Memory B cell (primary cell): ENCODE results near the gene FLII.

ENCODE experiments used
- ATAC-seq: fragments of 150-1000 bp; cut with Tn5 transposase; 2 replicates; pipeline ENCODE4 v1.10.0; 2021; ENCODE audit warnings: low read depth, mild to moderate bottlenecking, moderate library complexity
- DNase-seq, 2 donors: peaks; one replicate each; pipeline ENCODE4 v3.0.0; 2022; ENCODE audit warnings: low spot score in 2 of 2
- H3K27ac Mint-ChIP-seq: one replicate; pipeline ENCODE4 v1.8.0; 2022; ENCODE audit warnings: mild to moderate bottlenecking, moderate library complexity, mixed read lengths
- H3K27me3 Mint-ChIP-seq: one replicate; pipeline ENCODE4 v1.8.0; 2022; ENCODE audit warnings: mixed read lengths
- H3K36me3 Mint-ChIP-seq: one replicate; pipeline ENCODE4 v1.8.0; 2022; ENCODE audit warnings: mild to moderate bottlenecking, mixed read lengths
- H3K4me1 Mint-ChIP-seq: one replicate; pipeline ENCODE4 v1.8.0; 2022; ENCODE audit warnings: mixed read lengths
- H3K4me3 Mint-ChIP-seq: one replicate; pipeline ENCODE4 v1.8.0; 2022; ENCODE audit warnings: mild to moderate bottlenecking, moderate library complexity, mixed read lengths
- H3K9me3 Mint-ChIP-seq: one replicate; pipeline ENCODE4 v1.8.0; 2022; ENCODE audit warnings: mixed read lengths

Gene FLII

DNA sequence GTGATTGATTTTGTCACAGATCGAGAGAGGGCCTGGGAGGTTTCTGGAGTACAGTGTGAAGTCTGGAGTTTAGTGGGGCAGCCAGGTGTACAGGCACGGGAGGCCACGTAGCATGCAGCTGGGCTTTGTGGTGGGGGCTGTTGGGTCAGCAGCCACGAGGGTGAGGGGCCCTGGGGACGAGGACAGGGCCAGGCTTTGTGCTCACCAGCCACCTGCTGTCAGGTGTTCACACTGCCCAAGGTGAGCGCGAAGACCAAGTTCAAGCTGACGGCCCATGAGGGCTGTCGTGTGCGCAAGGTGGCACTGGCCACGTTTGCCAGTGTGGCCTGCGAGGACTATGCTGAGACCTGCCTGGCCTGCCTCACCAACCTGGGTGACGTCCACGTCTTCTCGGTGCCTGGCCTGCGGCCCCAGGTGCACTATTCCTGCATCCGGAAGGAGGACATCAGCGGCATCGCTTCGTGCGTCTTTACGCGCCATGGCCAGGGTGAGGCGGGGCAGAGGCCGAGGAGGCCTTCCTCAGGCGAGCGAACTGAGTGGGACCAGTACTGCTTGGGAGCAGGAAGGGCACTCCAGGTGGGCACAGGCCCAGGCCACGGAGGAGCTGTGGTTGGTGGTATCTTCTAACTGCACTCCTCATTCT lies 17.2 kb downstream of the FLII start:
- Mint-ChIP-seq H3K9me3 (no peaks in the 10 kb centered on the region), H3K27ac (no peak overlapping the region), H3K36me3 (peaks cover 10% of the 10 kb centered on the region), H3K4me3 (no peak overlapping the region), H3K27me3 (no peaks in the 10 kb centered on the region), H3K4me1 (no peaks in the 10 kb centered on the region)
- DNase-seq, result no peak
- ATAC-seq, result no peak

DNA sequence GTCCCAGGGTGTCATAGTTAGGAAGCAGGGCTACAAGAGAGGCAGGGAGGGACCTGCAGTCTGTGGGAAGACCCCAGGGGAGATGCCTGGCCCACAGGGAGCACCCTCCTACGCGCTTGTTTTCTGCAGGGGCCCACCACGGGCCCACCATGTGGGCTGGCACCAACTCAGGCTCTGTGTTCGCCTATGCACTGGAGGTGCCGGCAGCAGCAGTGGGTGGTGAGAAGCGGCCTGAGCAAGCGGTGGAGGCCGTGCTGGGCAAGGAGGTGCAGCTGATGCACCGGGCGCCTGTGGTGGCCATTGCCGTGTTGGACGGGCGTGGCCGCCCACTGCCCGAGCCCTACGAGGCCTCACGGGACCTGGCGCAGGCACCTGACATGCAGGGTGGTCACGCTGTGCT lies 18.1 kb downstream of the FLII start:
- Mint-ChIP-seq H3K9me3 (no peaks in the 10 kb centered on the region), H3K27ac (no peak overlapping the region), H3K4me1 (no peaks in the 10 kb centered on the region), H3K36me3 (peaks cover 7% of the 10 kb centered on the region), H3K27me3 (no peaks in the 10 kb centered on the region), H3K4me3 (no peak overlapping the region)
- ATAC-seq (no peak), DNase-seq (no peak)

DNA sequence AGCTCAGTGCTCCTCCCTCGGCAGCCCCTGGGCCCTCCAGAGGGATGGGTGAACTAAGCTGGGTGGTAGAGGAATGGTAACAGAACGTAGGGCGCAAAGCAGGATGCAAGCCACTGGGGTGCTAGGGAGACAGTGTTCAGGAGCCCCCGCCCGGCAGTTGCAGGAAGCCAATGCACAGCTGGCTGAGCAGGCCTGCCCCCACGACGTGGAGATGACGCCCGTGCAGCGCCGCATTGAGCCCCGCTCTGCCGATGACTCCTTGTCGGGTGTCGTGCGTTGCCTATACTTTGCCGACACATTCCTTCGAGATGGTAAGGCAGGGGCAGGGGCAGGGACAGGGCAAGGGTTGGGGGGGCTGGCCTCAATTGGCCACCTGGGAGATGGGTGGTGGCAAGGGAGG lies 20.2 kb downstream of the FLII start:
- Mint-ChIP-seq H3K27ac (no peak overlapping the region), H3K9me3 (no peaks in the 10 kb centered on the region), H3K4me3 (no peak overlapping the region), H3K27me3 (no peaks in the 10 kb centered on the region), H3K4me1 (no peaks in the 10 kb centered on the region), H3K36me3 (peaks cover 6% of the 10 kb centered on the region)
- ATAC-seq (no peak), DNase-seq (no peak)

DNA sequence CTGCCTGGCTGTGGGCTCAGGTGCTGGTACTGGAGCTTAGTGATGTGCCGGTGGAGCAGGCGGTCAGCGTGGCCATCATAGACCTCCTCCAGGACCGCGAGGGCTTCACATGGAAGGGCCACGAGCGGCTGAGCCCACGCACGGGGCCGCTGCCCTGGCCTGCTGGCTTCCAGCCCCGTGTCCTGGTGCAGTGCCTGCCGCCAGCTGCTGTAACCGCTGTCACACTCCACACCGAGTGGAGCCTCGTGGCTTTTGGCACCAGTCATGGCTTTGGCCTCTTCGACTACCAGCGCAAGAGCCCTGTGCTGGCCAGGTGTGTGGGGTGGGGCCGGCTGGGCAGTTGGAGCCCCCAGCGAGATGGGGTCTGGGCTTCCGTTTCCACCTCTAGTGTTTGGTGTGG lies 21.1 kb downstream of the FLII start:
- Mint-ChIP-seq H3K4me1 (no peaks in the 10 kb centered on the region), H3K36me3 (peaks cover 6% of the 10 kb centered on the region), H3K27ac (no peak overlapping the region), H3K4me3 (no peak overlapping the region), H3K9me3 (no peaks in the 10 kb centered on the region), H3K27me3 (no peaks in the 10 kb centered on the region)
- no peak for DNase-seq
- ATAC-seq, result no peak

DNA sequence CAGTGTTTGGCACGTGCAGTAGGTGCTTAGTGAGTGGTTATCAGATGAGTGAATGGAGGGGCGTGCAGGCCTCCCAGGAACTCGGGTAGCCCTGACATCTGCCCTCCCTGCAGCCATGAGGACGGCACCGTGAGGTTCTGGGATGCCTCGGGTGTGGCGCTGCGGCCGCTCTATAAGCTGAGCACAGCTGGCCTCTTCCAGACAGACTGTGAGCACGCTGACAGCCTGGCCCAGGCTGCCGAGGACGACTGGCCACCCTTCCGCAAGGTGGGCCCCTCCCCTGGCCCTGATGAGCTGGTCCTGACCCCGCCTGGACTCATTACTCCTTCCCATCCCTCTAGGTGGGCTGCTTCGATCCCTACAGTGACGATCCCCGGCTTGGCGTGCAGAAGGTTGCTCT lies 22.0 kb downstream of the FLII start:
- DNase-seq (no peak), ATAC-seq (no peak)
- no peaks in the 10 kb centered on the region for H3K9me3 Mint-ChIP-seq
- H3K27me3 Mint-ChIP-seq, result no peaks in the 10 kb centered on the region
- H3K4me3 Mint-ChIP-seq, result no peak overlapping the region
- H3K27ac Mint-ChIP-seq, result no peak overlapping the region
- H3K4me1 Mint-ChIP-seq, result no peaks in the 10 kb centered on the region
- H3K36me3 Mint-ChIP-seq, result peaks cover 6% of the 10 kb centered on the region

DNA sequence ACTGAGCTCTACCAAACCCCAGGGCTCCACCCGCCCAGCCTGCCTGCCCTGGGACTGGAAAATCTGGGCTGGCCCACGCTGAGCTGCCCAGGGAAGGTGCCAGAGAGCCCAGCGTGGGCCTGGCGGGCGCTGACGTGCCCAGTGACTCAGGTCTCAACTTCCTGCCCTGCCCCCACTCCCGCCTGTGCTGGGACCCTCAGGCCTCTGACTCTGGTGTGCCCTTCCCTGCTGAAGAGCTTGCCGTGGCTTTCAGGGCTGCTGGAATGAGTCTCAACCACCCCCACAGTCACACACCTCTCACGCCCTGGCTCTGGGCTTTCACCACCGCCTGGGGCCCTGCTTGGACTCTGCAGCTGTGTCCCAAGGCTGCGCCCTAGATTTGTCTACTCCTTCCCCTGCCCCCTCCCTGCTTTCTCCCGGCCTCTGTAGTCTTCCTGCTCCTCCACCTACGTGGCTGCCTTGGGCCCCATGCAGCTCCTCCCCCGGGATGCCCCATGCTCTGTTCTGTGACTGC lies 22.7 kb downstream of the FLII start:
- ATAC-seq, result no peak
- H3K4me3 Mint-ChIP-seq, result no peak overlapping the region
- no peak for DNase-seq

DNA sequence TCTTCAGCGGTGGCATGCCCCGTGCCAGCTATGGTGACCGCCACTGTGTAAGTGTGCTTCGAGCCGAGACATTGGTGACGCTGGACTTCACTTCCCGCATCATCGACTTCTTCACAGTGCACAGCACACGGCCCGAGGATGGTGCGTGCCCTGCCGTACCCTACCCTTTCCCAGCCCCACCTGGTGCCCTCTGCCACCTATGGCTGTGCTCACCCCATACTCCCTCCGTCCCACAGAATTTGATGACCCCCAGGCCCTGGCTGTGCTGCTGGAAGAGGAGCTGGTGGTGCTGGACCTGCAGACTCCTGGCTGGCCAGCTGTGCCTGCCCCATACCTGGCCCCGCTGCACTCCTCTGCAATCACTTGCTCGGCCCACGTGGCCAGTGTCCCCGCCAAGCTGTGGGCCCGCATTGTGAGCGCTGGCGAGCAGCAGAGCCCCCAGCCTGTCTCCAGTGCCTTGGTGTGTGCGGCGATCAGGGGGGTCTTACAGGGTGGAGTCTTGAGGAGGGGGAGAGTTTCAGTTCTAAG lies 23.6 kb downstream of the FLII start:
- H3K36me3 Mint-ChIP-seq, result peaks cover 6% of the 10 kb centered on the region
- no peak overlapping the region for H3K27ac Mint-ChIP-seq
- no peaks in the 10 kb centered on the region for H3K27me3 Mint-ChIP-seq
- DNase-seq (no peak), ATAC-seq (no peak)
- H3K4me1 Mint-ChIP-seq, result no peaks in the 10 kb centered on the region
- H3K9me3 Mint-ChIP-seq, result no peaks in the 10 kb centered on the region
- H3K4me3 Mint-ChIP-seq, result no peak overlapping the region

More for the DNA sequence above, 22.7 kb downstream of the FLII start:
- H3K4me1 Mint-ChIP-seq, result no peaks in the 10 kb centered on the region
- H3K27me3 Mint-ChIP-seq, result no peaks in the 10 kb centered on the region
- H3K36me3 Mint-ChIP-seq, result peaks cover 6% of the 10 kb centered on the region
- no peaks in the 10 kb centered on the region for H3K9me3 Mint-ChIP-seq
- no peak overlapping the region for H3K27ac Mint-ChIP-seq

DNA sequence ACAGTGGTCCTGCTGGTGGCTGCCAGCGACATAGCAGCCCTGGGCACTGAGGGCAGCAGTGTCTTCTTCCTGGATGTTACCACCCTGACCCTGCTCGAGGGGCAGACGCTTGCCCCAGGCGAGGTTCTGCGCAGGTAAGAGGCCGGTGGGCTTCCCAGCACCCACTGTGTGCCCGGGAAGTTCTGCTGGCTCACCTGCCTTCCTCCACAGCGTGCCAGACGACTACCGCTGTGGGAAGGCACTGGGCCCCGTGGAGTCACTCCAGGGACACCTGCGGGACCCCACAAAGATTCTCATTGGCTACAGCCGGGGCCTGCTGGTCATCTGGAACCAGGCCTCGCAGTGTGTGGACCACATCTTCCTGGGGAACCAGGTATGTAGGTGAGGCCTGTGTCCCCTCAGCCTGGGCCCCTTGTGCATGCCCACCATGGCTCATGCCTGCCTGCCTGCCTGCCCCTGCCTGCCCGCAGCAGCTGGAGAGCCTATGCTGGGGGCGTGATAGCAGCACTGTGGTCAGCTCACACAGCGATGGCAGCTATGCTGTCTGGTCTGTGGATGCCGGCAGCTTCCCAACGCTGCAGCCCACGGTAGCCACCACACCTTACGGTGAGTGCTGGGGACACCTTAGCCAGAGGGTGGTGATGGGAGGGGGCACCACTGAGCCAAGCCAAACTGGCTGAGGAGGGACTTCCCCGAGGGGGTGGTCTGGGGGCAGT lies 24.6 kb downstream of the FLII start:
- no peak for ATAC-seq
- Mint-ChIP-seq H3K27ac (no peak overlapping the region), H3K4me3 (no peak overlapping the region), H3K4me1 (no peaks in the 10 kb centered on the region), H3K27me3 (no peaks in the 10 kb centered on the region), H3K9me3 (no peaks in the 10 kb centered on the region), H3K36me3 (peaks cover 6% of the 10 kb centered on the region)
- DNase-seq, result no peak

DNA sequence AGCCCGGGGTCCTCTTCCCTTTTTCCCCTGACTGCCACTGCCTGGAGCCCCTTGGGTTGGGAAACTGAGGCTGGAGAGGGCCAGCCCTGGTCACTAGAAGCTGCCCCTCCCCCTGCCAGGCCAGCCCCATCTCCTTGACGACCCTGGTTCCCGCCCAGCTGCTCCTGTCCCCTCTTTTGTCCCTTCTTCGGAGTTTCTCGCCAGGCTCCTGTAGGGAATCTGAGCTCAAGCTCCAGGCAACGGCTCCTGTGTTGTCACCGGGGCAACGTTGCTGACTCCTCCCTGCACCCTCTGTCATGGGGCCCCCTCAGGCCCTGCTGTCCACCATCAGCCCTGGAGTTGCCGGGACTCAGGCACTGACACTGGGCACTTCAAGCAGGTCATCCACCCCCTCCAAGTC lies 27.4 kb downstream of the FLII start:
- no peaks in the 10 kb centered on the region for H3K27me3 Mint-ChIP-seq
- peaks cover 10% of the 10 kb centered on the region for H3K4me1 Mint-ChIP-seq
- H3K4me3 Mint-ChIP-seq, result no peak overlapping the region
- ATAC-seq (no peak), DNase-seq (no peak)
- no peak overlapping the region for H3K27ac Mint-ChIP-seq
- H3K9me3 Mint-ChIP-seq, result no peaks in the 10 kb centered on the region
- peaks cover 2% of the 10 kb centered on the region for H3K36me3 Mint-ChIP-seq

DNA sequence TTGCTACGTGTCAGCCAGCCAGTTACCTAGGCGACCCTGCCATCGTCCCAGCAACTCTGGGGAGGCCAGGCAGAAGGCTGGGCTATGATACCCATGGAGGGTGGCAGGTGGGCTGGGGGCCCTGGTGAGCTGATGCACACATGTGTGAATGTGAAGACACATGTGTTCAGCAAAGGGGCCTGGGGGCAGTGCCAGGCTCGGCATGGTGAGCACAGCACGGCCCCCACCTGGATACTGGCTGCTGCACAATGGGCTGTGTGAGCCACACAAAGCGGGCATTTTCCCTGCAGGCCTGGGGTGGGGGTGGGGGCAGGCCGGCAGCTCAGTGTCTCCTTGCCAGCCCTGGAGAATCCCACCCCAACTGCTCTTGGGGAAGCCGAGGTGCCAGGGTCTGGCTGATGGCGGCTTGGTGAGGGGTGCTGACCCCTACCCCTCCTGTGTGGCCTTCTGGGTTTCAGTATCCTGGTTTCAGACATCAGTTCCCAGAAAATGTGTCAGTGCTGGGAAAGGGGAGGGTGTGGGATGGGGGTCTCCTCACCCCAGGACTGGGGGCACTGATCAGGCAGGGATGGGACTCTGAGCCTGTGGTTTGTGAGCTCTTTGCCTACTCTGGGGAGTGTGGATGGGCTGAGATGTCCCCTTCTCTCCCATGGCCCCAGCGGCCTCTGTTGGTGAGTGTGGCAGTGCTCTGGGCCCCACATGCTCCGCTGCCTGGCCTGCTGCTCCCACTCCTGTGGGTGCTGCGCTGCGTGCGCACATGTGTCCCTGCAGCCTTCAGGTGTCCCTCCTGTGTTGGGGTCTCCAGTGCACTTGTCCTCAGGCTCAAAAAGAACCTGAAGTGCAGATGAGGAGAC lies 28.0 kb downstream of the FLII start:
- Mint-ChIP-seq H3K36me3 (peaks cover 2% of the 10 kb centered on the region), H3K4me1 (peaks cover 14% of the 10 kb centered on the region), H3K4me3 (no peak overlapping the region), H3K27me3 (no peaks in the 10 kb centered on the region), H3K27ac (no peak overlapping the region), H3K9me3 (no peaks in the 10 kb centered on the region)
- no peak for ATAC-seq
- no peak for DNase-seq

DNA sequence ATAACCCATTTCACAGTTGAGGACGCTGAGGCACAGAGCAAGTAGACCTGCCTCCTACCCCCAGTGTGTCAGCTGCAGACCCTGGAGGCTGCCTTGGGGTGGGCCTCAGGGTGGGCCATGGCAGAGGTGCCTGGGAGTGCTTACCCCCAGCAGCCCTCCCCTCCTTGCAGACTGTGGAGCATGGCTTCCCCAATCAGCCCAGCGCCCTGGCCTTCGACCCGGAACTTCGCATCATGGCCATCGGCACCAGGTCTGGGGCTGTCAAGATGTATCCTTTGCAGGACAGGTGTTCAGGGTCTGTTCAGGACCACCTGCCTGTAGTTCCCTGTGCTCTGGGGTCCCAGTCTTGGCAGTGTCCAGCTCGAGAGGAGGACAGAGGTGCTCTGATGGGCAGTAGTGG lies 28.8 kb downstream of the FLII start:
- Mint-ChIP-seq H3K4me1 (peaks cover 14% of the 10 kb centered on the region), H3K4me3 (no peak overlapping the region), H3K9me3 (no peaks in the 10 kb centered on the region), H3K27me3 (no peaks in the 10 kb centered on the region), H3K36me3 (peaks cover 2% of the 10 kb centered on the region), H3K27ac (no peak overlapping the region)
- ATAC-seq (no peak), DNase-seq (no peak)

DNA sequence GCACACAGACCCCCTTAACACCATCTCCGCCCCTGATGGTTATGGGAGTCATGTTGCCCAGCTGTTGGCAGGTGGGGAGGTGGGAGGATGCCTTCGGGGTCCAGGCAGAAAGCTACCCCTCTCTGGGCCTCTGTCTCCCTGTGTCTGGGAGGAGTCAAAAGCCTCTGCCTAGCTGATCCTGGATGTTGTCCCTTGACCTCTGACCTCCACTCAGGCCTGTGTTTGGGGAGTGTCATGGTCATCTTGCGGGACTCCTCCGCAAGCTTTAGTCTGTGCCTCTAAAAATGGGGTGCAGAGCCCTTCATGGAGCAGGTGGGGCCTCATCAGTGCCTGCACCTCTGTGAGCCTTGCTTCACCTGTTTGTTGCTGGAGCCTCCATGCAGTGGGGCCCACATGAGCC lies 29.3 kb downstream of the FLII start:
- DNase-seq (no peak), ATAC-seq (no peak)
- H3K27me3 Mint-ChIP-seq, result no peaks in the 10 kb centered on the region
- no peak overlapping the region for H3K4me3 Mint-ChIP-seq
- no peak overlapping the region for H3K27ac Mint-ChIP-seq
- H3K9me3 Mint-ChIP-seq, result no peaks in the 10 kb centered on the region
- H3K36me3 Mint-ChIP-seq, result no peaks in the 10 kb centered on the region
- peaks cover 14% of the 10 kb centered on the region for H3K4me1 Mint-ChIP-seq

DNA sequence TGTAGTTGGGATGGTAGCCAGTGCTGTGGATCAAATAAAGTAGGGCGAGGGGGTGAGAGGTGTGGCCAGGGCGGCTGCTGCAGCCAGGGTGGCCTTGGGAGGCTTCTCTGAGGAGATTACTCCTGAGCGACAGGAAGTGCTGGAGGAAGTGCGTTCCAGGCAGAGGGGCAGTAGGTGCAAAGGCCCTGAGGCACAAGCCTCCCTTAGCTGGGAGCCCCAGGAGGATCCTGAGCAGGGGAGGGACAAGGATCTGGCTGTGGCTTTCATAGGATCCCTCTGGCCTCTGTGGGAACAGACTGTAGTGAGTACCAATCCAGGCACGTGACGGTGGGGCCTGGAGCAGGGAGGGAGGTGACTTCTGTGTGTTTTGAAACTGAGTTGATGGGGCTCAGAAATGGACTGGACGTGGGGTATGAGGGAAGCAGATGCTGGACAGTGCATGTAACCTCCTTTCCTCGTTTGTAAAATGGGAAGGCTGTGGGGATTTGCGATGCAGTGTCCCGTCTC lies 30.3 kb downstream of the FLII start:
- H3K4me1 Mint-ChIP-seq, result peaks cover 14% of the 10 kb centered on the region
- no peaks in the 10 kb centered on the region for H3K27me3 Mint-ChIP-seq
- no peak overlapping the region for H3K27ac Mint-ChIP-seq
- no peak overlapping the region for H3K4me3 Mint-ChIP-seq
- DNase-seq (no peak), ATAC-seq (no peak)
- no peaks in the 10 kb centered on the region for H3K9me3 Mint-ChIP-seq
- H3K36me3 Mint-ChIP-seq, result no peaks in the 10 kb centered on the region

DNA sequence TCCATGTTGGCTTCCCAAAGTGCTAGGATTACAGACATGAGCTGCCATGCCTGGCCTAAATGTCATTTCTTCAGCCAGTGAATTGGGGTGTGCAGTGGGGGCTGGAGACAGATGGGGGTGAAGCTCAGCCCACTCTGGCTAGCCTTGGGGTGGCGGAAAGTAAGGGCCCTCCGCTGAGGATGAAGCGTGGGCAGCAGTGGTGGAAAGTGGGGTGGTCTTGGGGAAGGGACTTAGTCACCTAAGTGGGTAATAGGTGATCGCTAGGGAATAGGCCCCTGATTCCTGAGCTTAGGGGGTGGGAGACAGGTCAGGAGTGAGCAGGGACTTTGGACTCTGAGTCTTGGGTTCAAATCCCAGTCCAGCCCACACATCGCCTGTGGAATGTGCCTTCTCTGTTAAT lies 30.9 kb downstream of the FLII start:
- H3K4me3 Mint-ChIP-seq, result no peak overlapping the region
- no peaks in the 10 kb centered on the region for H3K36me3 Mint-ChIP-seq
- ATAC-seq (no peak), DNase-seq (no peak)
- H3K27ac Mint-ChIP-seq, result no peak overlapping the region
- no peaks in the 10 kb centered on the region for H3K27me3 Mint-ChIP-seq
- peaks cover 14% of the 10 kb centered on the region for H3K4me1 Mint-ChIP-seq
- no peaks in the 10 kb centered on the region for H3K9me3 Mint-ChIP-seq
